ENCODE results near the gene SSC5D.

Gene SSC5D

GRCh38 chr19:55455576-55456235, 32.5 kb upstream of the SSC5D start:
- DNase-seq: no peak

DNA sequence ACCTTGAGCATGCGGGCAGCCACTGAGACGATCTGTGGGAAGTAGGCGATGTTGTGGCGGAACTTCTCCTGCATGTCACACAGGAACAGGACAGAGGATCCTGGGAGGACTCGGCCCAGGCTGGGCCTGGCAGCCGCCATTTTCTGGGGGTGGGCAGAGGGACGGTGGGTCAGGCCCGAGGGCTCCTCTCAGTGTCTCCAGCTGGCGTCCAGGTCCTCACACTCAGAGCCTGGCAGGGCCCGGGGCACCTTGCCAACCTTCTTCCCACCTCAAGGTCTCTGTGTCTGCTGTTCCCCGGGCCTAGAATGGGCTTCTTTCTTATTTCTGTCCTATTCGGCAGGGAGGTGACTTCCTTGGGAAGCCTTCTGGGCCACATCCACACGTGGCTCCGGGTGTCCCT, 31.9 kb upstream of the SSC5D start:
- no peak for DNase-seq

GRCh38 chr19:55457683-55458457, 30.4 kb upstream of the SSC5D start:
- no peak for DNase-seq

- no peak for DNase-seq
Measured at GRCh38 chr19:55459551-55459949, 28.7 kb upstream of the SSC5D start.

- no peak for DNase-seq
Measured at GRCh38 chr19:55459950-55460657, 28.1 kb upstream of the SSC5D start.

- DNase-seq: peak; percentile 64
Measured at GRCh38 chr19:55460670-55461258, 27.5 kb upstream of the SSC5D start.

DNA sequence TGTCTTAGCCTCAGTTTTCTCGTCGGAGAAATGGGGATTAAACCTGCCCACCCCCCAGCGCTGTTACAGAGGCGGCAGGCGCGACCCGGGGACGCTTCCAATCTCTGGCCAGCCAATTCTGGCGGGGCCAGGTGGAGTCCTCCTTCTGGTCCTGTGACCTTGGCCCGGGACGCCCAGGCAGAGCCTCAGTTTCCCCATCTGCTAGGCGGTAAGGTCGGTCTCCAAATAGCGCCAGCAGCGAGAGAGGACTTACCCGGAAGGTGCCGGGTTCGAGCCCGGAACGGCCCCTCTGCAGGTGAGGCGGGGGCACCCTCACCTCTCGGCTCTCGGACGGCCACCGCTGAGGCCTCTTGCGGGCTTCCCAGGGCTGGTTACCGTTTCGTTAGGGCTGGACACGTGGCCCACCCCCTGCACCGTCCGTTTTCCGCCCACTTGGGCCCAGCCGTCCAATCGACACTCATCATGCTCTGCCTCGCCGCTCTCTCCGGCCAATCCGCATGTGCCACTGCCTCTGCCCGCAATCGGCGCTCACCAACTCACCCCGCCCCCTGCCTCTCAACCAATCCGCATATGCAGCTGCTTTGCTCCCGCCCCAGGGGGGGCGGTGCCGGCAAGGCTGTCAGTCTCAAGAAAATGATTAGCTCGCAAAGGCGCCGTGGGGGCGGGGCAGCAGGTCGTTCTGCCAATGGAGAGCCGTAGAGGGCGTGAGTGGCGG, 26.8 kb upstream of the SSC5D start, which contains the start of gene ISOC2:
Gene ISOC2, minus strand, starts transcription at position 384 of the 715 bp plus-strand sequence. CDS start 5,156 bp downstream, outside the sequence.
- DNase-seq: peak; percentile 98

- DNase-seq: no peak
Measured at GRCh38 chr19:55461974-55462626, 26.1 kb upstream of the SSC5D start.

DNA sequence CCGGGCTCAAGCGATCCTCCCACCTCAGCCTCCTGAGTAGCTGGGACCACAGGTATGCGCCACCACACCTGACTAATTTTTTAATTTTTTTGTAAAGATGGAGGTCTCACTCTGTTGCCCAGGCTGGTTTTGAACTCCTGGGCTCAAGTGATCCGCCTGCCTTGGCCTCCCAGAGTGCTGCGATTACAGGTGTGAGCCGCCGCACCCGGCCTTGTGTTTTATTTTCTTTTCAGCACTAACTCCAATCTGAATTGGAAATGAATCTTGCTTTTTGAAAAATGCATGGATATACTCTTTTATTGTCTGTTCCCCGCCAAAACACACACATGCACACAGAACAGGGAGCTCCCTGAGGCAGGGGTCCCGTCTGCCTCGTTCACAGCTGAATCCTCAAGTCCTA, 25.5 kb upstream of the SSC5D start:
- DNase-seq: no peak

DNA sequence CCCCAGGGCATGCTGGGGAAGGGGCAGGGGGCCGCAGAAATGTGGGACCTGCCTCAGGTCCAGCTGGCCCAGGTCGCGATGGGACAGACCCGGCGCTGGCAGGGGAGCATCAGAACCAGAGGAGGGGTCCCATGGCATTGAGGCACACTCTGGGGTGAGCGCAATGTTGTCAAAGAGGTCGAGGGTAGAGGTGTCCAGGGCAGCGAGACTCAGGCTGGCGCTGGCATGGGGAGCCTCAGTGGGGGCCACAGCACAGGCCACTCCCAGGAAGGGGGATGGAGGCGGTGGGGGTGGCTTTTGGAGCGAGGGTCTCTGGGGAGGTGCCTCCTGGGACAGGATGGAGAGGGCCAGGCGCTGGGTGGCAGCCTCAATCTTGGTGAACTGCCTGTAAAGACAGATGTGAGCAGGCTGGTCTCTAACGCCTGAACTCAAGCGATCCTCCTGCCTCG, 24.6 kb upstream of the SSC5D start:
- DNase-seq: no peak

- no peak for DNase-seq
Measured at GRCh38 chr19:55464039-55464661, 24.1 kb upstream of the SSC5D start.

DNA sequence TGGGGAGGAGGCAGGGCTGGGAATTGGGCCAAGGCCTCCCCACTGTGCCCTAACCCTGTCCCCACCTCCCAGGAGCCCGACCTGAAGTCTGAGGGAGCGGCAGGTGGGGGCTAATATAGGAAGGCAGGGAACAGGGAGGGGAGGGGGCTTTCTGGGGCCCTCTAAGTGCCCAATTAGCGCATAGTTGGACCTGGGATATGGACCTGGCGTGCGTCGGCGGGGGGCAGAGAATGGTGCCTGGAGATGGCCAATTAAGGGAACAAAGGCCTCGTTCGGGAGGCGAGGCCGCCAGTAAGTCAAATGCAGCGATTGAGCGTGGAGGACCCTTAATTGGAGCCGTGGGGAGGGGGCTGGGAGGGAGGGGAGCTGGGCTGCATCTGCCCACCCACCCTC, 23.6 kb upstream of the SSC5D start, which contains the start of gene C19orf85:
Gene C19orf85, minus strand, starts transcription at position 90 of the 393 bp plus-strand sequence. CDS start 197 bp downstream, outside the sequence.
- DNase-seq: no peak

- no peak for DNase-seq
Measured at GRCh38 chr19:55465460-55466240, 22.6 kb upstream of the SSC5D start.

- no peak for DNase-seq
Measured at GRCh38 chr19:55466241-55466614, 22.0 kb upstream of the SSC5D start.

GRCh38 chr19:55467236-55468053, 20.8 kb upstream of the SSC5D start:
- no peak for DNase-seq

GRCh38 chr19:55468054-55468393, 20.2 kb upstream of the SSC5D start:
- no peak for DNase-seq

GRCh38 chr19:55471266-55471665, 17.0 kb upstream of the SSC5D start:
- DNase-seq: no peak

GRCh38 chr19:55472463-55472862, 15.8 kb upstream of the SSC5D start:
- DNase-seq: no peak

GRCh38 chr19:55473225-55474012, 14.8 kb upstream of the SSC5D start:
- no peak for DNase-seq

All from NCI-H510A (cell line).